KG1 (cell line): ENCODE data around the gene GADD45GIP1.
A peak's percentile ranks its signal among the peaks of the same experiment; 100 is the strongest.
"Not testable (repeated sequence)": the region's sequence is repeated elsewhere in the genome, so short reads cannot be mapped to it uniquely, and the experiment has no call there.

Experiments
- DNase-seq: peaks from one replicate; lab custom pipeline; 2025; lab: John Stamatoyannopoulos, UW

Gene GADD45GIP1

GRCh38 chr19:12957389-12957952 is 448 bp upstream of the GADD45GIP1 start:
- DNase-seq, result not testable (repeated sequence)

- DNase-seq, result no peak
Measured at GRCh38 chr19:12955996-12956395, 1.0 kb downstream of the GADD45GIP1 start.

DNA sequence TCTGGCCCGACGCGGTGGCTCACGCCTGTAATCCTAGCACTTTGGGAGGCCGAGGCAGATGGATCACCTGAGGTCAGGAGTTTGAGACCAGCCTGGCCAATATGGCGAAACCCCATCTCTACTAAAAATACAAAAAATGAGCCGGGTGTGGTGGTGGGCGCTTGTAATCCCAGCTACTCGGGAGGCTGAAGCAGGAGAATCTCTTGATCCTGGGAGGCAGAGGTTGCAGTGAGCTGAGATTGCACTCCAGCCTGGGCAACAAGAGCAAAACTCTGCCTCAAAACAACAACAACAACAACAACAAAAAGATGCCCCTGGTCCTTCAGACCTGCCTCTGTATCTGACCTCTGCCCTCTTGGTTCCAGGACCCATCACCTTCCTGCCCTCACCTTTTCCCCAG is 1.4 kb downstream of the GADD45GIP1 start:
- DNase-seq, result not testable (repeated sequence)

DNA sequence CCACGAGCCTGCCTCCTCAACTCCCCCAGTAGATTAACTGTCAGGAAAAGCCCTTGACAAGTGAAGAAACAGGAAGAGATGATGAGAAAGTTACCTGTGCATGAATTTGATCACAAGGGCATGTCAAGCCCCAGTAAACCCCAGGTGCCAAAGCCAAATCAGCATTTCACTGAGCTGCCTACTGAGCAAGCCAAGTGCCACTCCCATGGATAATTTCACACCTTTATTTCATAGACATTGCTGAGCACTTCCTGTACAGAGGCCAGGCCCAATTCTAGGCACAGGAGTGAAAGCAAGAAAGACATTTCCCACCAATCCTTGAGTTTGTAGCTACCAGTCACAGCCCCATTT is 2.4 kb downstream of the GADD45GIP1 start:
- no peak for DNase-seq

GRCh38 chr19:12953799-12954611 is 3.0 kb downstream of the GADD45GIP1 start:
- DNase-seq, result no peak

- DNase-seq, result no peak
Measured at GRCh38 chr19:12953138-12953798, 3.8 kb downstream of the GADD45GIP1 start.

GRCh38 chr19:12952488-12953137 is 4.4 kb downstream of the GADD45GIP1 start:
- DNase-seq, result no peak

DNA sequence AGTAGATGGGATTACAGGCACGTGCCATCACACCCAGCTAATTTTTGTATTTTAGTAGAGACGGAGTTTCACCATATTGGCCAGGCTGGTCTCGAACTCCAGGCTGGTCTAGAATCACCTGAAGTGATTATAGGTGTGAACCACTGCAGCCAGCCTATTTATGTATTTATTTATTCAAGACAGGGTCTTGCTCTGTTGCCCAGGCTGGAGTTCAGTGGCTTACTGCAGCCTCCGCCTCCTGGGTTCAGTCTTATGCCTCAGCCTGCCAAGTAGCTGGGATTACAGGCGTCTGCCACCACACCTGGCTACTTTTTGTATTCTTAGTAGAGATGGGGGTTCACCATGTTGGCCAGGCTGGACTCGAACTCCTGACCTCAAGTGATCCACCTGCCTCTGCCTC is 5.0 kb downstream of the GADD45GIP1 start:
- DNase-seq, result not testable (repeated sequence)

GRCh38 chr19:12949363-12950283 is 7.4 kb downstream of the GADD45GIP1 start:
- no peak for DNase-seq

DNA sequence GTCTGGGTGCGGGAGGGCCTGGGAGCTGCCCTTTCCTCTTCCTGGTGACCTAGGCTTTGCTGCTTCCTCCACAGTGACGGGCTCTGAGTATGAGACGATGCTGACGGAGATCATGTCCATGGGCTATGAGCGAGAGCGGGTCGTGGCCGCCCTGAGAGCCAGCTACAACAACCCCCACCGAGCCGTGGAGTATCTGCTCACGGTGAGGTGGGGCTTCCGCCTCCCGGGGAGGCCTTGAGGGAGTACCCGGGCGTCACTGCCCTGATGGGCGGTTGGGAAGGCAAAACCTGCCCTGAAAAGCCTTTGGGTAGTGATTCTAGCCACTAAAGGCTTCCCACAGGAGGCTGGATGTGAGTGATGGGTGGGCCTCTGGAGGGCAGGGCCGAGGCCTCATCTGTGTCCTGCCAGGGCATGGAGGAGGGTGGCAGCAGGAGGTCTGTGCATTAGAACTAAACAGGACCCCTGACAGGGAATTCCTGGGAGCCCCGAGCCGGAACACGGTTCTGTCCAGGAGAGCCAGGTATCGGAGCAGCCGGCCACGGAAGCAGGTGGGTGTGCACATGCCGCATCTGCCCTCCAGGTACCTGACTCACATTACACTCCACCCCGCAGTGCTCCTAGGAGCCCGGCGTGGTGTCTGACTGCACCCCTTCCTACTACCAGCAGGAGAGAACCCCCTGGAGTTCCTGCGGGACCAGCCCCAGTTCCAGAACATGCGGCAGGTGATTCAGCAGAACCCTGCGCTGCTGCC is 8.2 kb downstream of the GADD45GIP1 start:
- no peak for DNase-seq

- DNase-seq, result no peak
Measured at GRCh38 chr19:12947702-12948611, 9.1 kb downstream of the GADD45GIP1 start.

GRCh38 chr19:12946731-12947496 is 10.1 kb downstream of the GADD45GIP1 start:
- no peak for DNase-seq

- DNase-seq, result peak; percentile 34
Measured at GRCh38 chr19:12946092-12946721, 10.8 kb downstream of the GADD45GIP1 start.

- peak; percentile 98 for DNase-seq
Measured at GRCh38 chr19:12945479-12946091, 11.4 kb downstream of the GADD45GIP1 start, which contains the start of gene RAD23A. Gene RAD23A (plus strand): TSS chr19:12945862. CDS start chr19:12945949, 87 bp downstream.

- no peak for DNase-seq
Measured at GRCh38 chr19:12944104-12944674, 12.8 kb downstream of the GADD45GIP1 start.

DNA sequence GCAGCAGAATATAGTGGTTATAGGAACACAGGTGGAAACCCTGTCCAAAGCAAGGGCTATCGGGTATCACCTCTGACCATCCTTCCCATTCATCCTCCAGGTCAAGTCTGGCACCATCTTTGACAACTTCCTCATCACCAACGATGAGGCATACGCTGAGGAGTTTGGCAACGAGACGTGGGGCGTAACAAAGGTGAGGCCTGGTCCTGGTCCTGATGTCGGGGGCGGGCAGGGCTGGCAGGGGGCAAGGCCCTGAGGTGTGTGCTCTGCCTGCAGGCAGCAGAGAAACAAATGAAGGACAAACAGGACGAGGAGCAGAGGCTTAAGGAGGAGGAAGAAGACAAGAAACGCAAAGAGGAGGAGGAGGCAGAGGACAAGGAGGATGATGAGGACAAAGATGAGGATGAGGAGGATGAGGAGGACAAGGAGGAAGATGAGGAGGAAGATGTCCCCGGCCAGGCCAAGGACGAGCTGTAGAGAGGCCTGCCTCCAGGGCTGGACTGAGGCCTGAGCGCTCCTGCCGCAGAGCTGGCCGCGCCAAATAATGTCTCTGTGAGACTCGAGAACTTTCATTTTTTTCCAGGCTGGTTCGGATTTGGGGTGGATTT is 13.5 kb downstream of the GADD45GIP1 start:
- no peak for DNase-seq

DNA sequence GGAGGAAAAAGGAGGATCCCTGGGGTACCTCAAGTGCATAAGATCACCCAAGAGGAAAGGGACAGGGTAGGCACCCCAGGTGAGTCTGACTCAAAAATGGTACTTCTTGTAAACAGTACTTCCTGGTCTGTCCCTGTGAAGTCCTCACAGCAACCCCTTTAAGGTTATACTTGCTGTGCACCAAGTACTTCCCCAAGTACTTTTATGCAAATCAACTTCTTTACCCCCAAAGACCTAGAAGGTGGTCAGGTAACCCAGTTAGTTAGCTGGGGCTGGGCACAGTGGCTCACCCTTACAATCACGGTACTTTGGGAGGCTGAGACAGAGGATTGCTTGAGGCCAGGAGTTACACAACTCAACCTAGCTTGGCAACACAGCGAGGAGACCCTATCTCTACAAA is 16.1 kb downstream of the GADD45GIP1 start:
- DNase-seq, result no peak
